GM23338 (cell line): ENCODE data around the gene NPAS3. TPM values are rescaled to one million over a fixed set of nuclear protein-coding genes. Genes with fewer than 3 reads are reported as not detected.

Experiments
- ATAC-seq: fragments of 200-7000 bp; cut with Tn5 transposase; 3 replicates; pipeline ENCODE4 v1.9.1; 2020
- DNase-seq: peaks from one replicate; pipeline ENCODE4 v3.0.0-alpha.2; 2015; ENCODE audit warnings: low spot score
- H2AFZ ChIP-seq: fragments of 200-600 bp; sonication (generic); 2 replicates; pipeline ENCODE4 v1.8.0; 2016; ENCODE audit warnings: antibody characterized with exemption, mild to moderate bottlenecking, moderate library complexity
- H3F3A ChIP-seq: fragments of 200-600 bp; sonication (generic); replicated peaks from 2 replicates; pipeline ENCODE4 v1.8.0; 2017; ENCODE audit warnings: antibody characterized with exemption, mixed run types, low read depth
- H3K27ac ChIP-seq: fragments of 200-600 bp; sonication (generic); 2 replicates; pipeline ENCODE4 v1.6.1; 2016; ENCODE audit warnings: low read depth
- H3K27me3 ChIP-seq: fragments of 200-600 bp; sonication (generic); 2 replicates; pipeline ENCODE4 v1.8.0; 2016; ENCODE audit warnings: mild to moderate bottlenecking, mixed run types, moderate library complexity; ENCODE audit not compliant: insufficient read depth
- H3K36me3 ChIP-seq: fragments of 200-600 bp; sonication (generic); 2 replicates; pipeline ENCODE4 v1.8.0; 2016; ENCODE audit warnings: mild to moderate bottlenecking; ENCODE audit not compliant: insufficient read depth
- H3K4me1 ChIP-seq: fragments of 200-600 bp; sonication (generic); 2 replicates; pipeline ENCODE4 v1.8.0; 2016; ENCODE audit warnings: mild to moderate bottlenecking, moderate library complexity; ENCODE audit not compliant: insufficient read depth
- H3K4me2 ChIP-seq: fragments of 200-600 bp; sonication (generic); 2 replicates; pipeline ENCODE4 v1.7.1; 2017; ENCODE audit warnings: mixed run types
- H3K4me3 ChIP-seq: fragments of 200-600 bp; sonication (generic); 2 replicates; pipeline ENCODE4 v1.6.1; 2016; ENCODE audit warnings: mixed run types
- H3K79me2 ChIP-seq: fragments of 200-600 bp; sonication (generic); replicated peaks from 2 replicates; pipeline ENCODE4 v1.8.0; 2017; ENCODE audit warnings: mild to moderate bottlenecking; ENCODE audit not compliant: insufficient read depth
- H3K9me2 ChIP-seq: fragments of 200-600 bp; sonication (generic); 2 replicates; pipeline ENCODE4 v1.8.0; 2017; ENCODE audit not compliant: insufficient read depth
- H4K20me1 ChIP-seq: fragments of 200-600 bp; sonication (generic); replicated peaks from 2 replicates; pipeline ENCODE4 v1.8.0; 2017; ENCODE audit warnings: mild to moderate bottlenecking; ENCODE audit not compliant: insufficient read depth
- H3K27ac Mint-ChIP-seq: 2 replicates; pipeline ENCODE4 v1.8.0; 2020; ENCODE audit warnings: inconsistent platforms, mild to moderate bottlenecking, moderate library complexity, mixed read lengths
- H3K27me3 Mint-ChIP-seq: 3 replicates; pipeline ENCODE4 v1.8.0; 2022; ENCODE audit warnings: low read depth, mild to moderate bottlenecking, moderate library complexity, mixed read lengths, inconsistent platforms; ENCODE audit not compliant: insufficient read depth, poor library complexity
- H3K36me3 Mint-ChIP-seq: 3 replicates; pipeline ENCODE4 v1.8.0; 2021; ENCODE audit warnings: low read depth, mild to moderate bottlenecking, inconsistent platforms, moderate library complexity, mixed read lengths
- H3K4me1 Mint-ChIP-seq: 3 replicates; pipeline ENCODE4 v1.8.0; 2020; ENCODE audit warnings: mild to moderate bottlenecking, inconsistent platforms, mixed read lengths
- H3K4me3 Mint-ChIP-seq: 3 replicates; pipeline ENCODE4 v1.8.0; 2021; ENCODE audit warnings: moderate library complexity, mild to moderate bottlenecking, inconsistent platforms, mixed read lengths
- H3K9me3 Mint-ChIP-seq: 3 replicates; pipeline ENCODE4 v1.8.0; 2020; ENCODE audit warnings: moderate library complexity, mild to moderate bottlenecking, inconsistent platforms, mixed read lengths
- CREB1 ChIP-seq: fragments of 250-450 bp; sonication (Bioruptor Pico); IDR thresholded peaks from 2 replicates; pipeline ENCODE4 v1.5.0; 2020; ENCODE audit warnings: low read depth, mild to moderate bottlenecking, moderate library complexity
- ETS1 ChIP-seq: IDR thresholded peaks from 2 replicates; pipeline ENCODE4 v1.6.1; 2016; ENCODE audit warnings: antibody characterized with exemption
- EZH2 ChIP-seq: fragments of 200-600 bp; sonication (generic); IDR thresholded peaks from one replicate; pipeline ENCODE4 v1.8.0; 2017; ENCODE audit warnings: antibody characterized with exemption, mild to moderate bottlenecking, low read depth; ENCODE audit not compliant: unreplicated experiment
- EZH2phosphoT487 ChIP-seq: fragments of 200-600 bp; sonication (generic); IDR thresholded peaks from one replicate; pipeline ENCODE4 v1.8.1; 2018; ENCODE audit warnings: antibody characterized with exemption; ENCODE audit not compliant: unreplicated experiment
- JUNB ChIP-seq: IDR thresholded peaks from one replicate; pipeline ENCODE4 v1.6.1; 2016; ENCODE audit warnings: antibody characterized with exemption; ENCODE audit not compliant: unreplicated experiment
- POLR2AphosphoS5 ChIP-seq: IDR thresholded peaks from 2 replicates; pipeline ENCODE4 v1.6.1; 2016; ENCODE audit warnings: antibody characterized with exemption, low read depth
- STAT1 ChIP-seq: IDR thresholded peaks from one replicate; pipeline ENCODE4 v1.6.1; 2016; ENCODE audit warnings: antibody characterized with exemption; ENCODE audit not compliant: unreplicated experiment
- ZNF114 ChIP-seq: fragments of 250-450 bp; sonication (Bioruptor Pico); IDR thresholded peaks from 2 replicates; pipeline ENCODE4 v1.5.0; 2020; ENCODE audit warnings: mild to moderate bottlenecking, moderate library complexity
- polyA plus RNA-seq: library from polyadenylated mRNA; unstranded; fragments of >200 nt; fragmentation: Nextera tagmentation; extraction: Ambion mirVana; gene quantifications from 2 replicates; pipeline ENCODE4 v1.2.1, GENCODE V29; 2016
- total RNA-seq: library from RNA; depleted of rRNA; stranded (reverse); fragments of >200 nt; shearing (Covaris generic); gene quantifications from 2 replicates; pipeline ENCODE4 v1.2.3, GENCODE V29; 2014
- TF ChIP-seq, protein P1 (sequence below), 2 experiments: fragments of 200-600 bp in 1 of 2; sonication (generic) in 1 of 2; conservative IDR thresholded peaks; 2 replicates each; pipeline versions ENCODE4 v1.5.1 to v1.6.1; 2016 to 2017; ENCODE audit warnings: antibody characterized with exemption in 2 of 2, low read depth in 2 of 2, mild to moderate bottlenecking in 2 of 2, moderate library complexity in 1 of 2
- TF ChIP-seq, protein P2 (sequence below): IDR thresholded peaks from one replicate; pipeline ENCODE4 v1.6.1; 2018; ENCODE audit warnings: antibody characterized with exemption; ENCODE audit not compliant: unreplicated experiment

The NPAS3 gene
- total and polyA plus RNA-seq, 2 experiments from 2014 or later = 0.17 to 0.19 TPM

DNA sequence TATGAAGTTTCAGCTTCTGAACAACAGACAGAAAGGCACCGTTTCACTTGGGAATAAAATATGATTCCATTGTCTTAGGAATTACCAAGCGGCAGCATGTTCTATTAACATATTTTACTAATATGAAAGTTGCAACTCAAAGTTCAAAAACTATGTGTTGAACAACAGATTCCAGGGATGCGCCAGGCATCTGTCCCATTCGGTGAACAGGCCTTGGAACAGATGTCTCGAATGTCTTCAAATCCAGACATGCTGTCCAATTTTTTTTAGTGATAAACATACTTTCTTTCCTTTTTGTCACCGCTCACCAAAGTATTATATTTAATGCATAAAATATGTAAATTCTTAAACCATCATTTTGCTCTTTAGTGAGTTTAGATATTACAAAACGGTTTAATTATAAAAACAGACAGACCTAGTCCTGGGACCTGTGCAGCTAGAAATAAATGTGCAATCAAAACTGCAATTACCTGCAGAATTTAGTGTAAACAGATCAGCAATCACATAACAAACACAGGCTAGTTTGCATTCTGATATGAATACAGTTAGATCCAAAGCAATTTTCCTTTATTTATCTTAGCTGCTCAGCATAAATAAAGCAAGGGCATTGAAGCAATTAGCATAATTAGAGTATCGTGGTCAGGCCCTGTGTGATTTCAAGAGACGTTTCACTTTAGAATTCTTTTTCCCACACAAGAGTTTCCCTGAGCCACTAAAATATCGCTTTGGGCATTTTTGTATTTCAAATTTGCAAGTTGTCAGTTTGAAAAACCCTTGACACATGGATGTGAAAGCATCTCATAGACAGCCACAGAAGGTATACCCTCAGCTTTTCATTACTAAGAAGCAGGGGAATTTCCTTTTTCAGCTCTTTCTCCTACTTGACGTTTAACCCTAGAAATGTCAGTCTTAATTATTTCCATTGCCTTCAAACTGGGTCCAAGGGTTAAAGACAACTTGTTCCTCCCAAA lies 591.4 kb downstream of the NPAS3 start (continued):
- TF ChIP-seq, protein P1, sequence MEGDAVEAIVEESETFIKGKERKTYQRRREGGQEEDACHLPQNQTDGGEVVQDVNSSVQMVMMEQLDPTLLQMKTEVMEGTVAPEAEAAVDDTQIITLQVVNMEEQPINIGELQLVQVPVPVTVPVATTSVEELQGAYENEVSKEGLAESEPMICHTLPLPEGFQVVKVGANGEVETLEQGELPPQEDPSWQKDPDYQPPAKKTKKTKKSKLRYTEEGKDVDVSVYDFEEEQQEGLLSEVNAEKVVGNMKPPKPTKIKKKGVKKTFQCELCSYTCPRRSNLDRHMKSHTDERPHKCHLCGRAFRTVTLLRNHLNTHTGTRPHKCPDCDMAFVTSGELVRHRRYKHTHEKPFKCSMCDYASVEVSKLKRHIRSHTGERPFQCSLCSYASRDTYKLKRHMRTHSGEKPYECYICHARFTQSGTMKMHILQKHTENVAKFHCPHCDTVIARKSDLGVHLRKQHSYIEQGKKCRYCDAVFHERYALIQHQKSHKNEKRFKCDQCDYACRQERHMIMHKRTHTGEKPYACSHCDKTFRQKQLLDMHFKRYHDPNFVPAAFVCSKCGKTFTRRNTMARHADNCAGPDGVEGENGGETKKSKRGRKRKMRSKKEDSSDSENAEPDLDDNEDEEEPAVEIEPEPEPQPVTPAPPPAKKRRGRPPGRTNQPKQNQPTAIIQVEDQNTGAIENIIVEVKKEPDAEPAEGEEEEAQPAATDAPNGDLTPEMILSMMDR (conservative IDR thresholded peaks at IDR 0.05; ENCODE audit: low read depth in 2 of 2) = no peak
- TF ChIP-seq ETS1 (no peak), JUNB (no peak)

DNA sequence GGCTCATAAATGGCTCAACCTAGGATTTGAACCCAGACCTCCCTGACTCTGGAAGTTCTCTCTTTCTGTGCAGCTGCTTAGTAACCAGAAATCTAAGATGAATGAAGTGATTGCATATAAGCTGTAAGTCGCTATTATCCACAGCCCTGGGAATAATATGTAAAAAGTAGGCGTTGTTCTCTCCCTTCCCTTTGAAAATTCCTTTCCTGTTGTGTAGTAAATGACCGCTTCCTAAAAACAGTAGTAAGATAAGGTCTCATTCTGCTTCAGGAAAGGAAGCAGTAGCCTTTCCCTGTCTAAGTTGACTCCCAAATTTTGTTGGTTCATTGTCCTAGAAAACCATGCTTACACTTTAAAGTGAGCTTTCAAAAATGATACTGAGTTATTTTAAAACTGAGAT lies 593.9 kb downstream of the NPAS3 start:
- DNase-seq = no peak
- Histone ChIP-seq H3K4me3 (no peak overlapping the region), H3K4me1 (no peaks in the 10 kb centered on the region), H3K79me2 (no peaks in the 10 kb centered on the region), H3K36me3 (no peaks in the 10 kb centered on the region), H3K27ac (no peak overlapping the region), H4K20me1 (no peaks in the 10 kb centered on the region), H2AFZ (no peak overlapping the region), H3K4me2 (no peak overlapping the region), H3K27me3 (no peaks in the 10 kb centered on the region), H3K9me2 (no peaks in the 10 kb centered on the region), H3F3A (no peaks in the 10 kb centered on the region)
- Mint-ChIP-seq H3K9me3 (no peaks in the 10 kb centered on the region), H3K36me3 (no peaks in the 10 kb centered on the region), H3K4me3 (no peak overlapping the region), H3K27ac (no peak overlapping the region), H3K27me3 (no peaks in the 10 kb centered on the region), H3K4me1 (peaks cover 8% of the 10 kb centered on the region; the same call in 2 of the 3 replicates)
- no peak for ATAC-seq
- TF ChIP-seq STAT1 (no peak), CREB1 (CRISPR knock-in tag) (no peak), ZNF114 (CRISPR knock-in tag) (no peak), POLR2AphosphoS5 (no peak), JUNB (no peak), EZH2phosphoT487 (no peak), EZH2 (no peak)
- TF ChIP-seq, protein P1 (conservative IDR thresholded peaks at IDR 0.05; ENCODE audit: low read depth in 2 of 2) = no peak
- TF ChIP-seq, protein P2, sequence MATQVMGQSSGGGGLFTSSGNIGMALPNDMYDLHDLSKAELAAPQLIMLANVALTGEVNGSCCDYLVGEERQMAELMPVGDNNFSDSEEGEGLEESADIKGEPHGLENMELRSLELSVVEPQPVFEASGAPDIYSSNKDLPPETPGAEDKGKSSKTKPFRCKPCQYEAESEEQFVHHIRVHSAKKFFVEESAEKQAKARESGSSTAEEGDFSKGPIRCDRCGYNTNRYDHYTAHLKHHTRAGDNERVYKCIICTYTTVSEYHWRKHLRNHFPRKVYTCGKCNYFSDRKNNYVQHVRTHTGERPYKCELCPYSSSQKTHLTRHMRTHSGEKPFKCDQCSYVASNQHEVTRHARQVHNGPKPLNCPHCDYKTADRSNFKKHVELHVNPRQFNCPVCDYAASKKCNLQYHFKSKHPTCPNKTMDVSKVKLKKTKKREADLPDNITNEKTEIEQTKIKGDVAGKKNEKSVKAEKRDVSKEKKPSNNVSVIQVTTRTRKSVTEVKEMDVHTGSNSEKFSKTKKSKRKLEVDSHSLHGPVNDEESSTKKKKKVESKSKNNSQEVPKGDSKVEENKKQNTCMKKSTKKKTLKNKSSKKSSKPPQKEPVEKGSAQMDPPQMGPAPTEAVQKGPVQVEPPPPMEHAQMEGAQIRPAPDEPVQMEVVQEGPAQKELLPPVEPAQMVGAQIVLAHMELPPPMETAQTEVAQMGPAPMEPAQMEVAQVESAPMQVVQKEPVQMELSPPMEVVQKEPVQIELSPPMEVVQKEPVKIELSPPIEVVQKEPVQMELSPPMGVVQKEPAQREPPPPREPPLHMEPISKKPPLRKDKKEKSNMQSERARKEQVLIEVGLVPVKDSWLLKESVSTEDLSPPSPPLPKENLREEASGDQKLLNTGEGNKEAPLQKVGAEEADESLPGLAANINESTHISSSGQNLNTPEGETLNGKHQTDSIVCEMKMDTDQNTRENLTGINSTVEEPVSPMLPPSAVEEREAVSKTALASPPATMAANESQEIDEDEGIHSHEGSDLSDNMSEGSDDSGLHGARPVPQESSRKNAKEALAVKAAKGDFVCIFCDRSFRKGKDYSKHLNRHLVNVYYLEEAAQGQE = no peak
